HG03060 (cell line): Measurements from ENCODE around the gene FAM241A.
"Not testable (repeated sequence)": the region's sequence is repeated elsewhere in the genome, so short reads cannot be mapped to it uniquely, and the experiment has no call there.

Source experiments
- ATAC-seq: cut with Tn5 transposase; IDR thresholded peaks from one replicate; pipeline ENCODE4 v1.9.1; 2021; ENCODE audit warnings: low read depth, moderate number of reproducible peaks; ENCODE audit not compliant: unreplicated experiment

The FAM241A gene

GRCh38 chr4:112172180-112172579 is 26.9 kb downstream of the FAM241A start:
- peak; percentile 62 for ATAC-seq

GRCh38 chr4:112173593-112174558 is 28.6 kb downstream of the FAM241A start:
- no peak for ATAC-seq

GRCh38 chr4:112175840-112176239 is 30.6 kb downstream of the FAM241A start:
- no peak for ATAC-seq

- no peak for ATAC-seq
Observed at GRCh38 chr4:112176596-112176995, 31.3 kb downstream of the FAM241A start.

- ATAC-seq = not testable (repeated sequence)
Observed at GRCh38 chr4:112178741-112179140, 33.5 kb downstream of the FAM241A start.

GRCh38 chr4:112181358-112182000 is 36.2 kb downstream of the FAM241A start:
- ATAC-seq = no peak

- ATAC-seq = no peak
Observed at GRCh38 chr4:112182604-112183003, 37.4 kb downstream of the FAM241A start.

GRCh38 chr4:112183252-112183651 is 38.0 kb downstream of the FAM241A start:
- ATAC-seq = no peak

- no peak for ATAC-seq
Observed at GRCh38 chr4:112184438-112184837, 39.2 kb downstream of the FAM241A start.

GRCh38 chr4:112185334-112185733 is 40.1 kb downstream of the FAM241A start:
- no peak for ATAC-seq

- ATAC-seq = no peak
Observed at GRCh38 chr4:112185740-112186670, 40.8 kb downstream of the FAM241A start.

- no peak for ATAC-seq
Observed at GRCh38 chr4:112189754-112190153, 44.5 kb downstream of the FAM241A start.

- no peak for ATAC-seq
Observed at GRCh38 chr4:112190684-112191083, 45.4 kb downstream of the FAM241A start.

- ATAC-seq = no peak
Observed at GRCh38 chr4:112196461-112196860, 51.2 kb downstream of the FAM241A start.

- no peak for ATAC-seq
Observed at GRCh38 chr4:112199041-112199440, 53.8 kb downstream of the FAM241A start.

GRCh38 chr4:112201915-112202505 is 56.8 kb downstream of the FAM241A start:
- ATAC-seq = peak; percentile 38

GRCh38 chr4:112203593-112203992 is 58.3 kb downstream of the FAM241A start:
- no peak for ATAC-seq

GRCh38 chr4:112206431-112206830 is 61.2 kb downstream of the FAM241A start:
- no peak for ATAC-seq

- not testable (repeated sequence) for ATAC-seq
Observed at GRCh38 chr4:112208137-112209095, 63.2 kb downstream of the FAM241A start.
